K562 (cell line): ENCODE results near the gene TAAR8.

Source experiments
- E2F8 ChIP-seq: fragments of 450-650 bp; IDR thresholded peaks from 2 replicates; pipeline ENCODE4 v1.7.1; 2018; ENCODE audit warnings: mild to moderate bottlenecking, low read depth; ENCODE audit not compliant: partially characterized antibody
- MAX ChIP-seq: sonication (generic); formaldehyde crosslinking; IDR thresholded peaks from 2 replicates; pipeline ENCODE4 v1.9.0; 2022; ENCODE audit warnings: mild to moderate bottlenecking, missing genetic modification reagents
- MXI1 ChIP-seq: IDR thresholded peaks from 2 replicates; pipeline ENCODE4 v1.6.1; 2011; ENCODE audit warnings: low read depth, mild to moderate bottlenecking, improper control_type of control experiment, low read length
- NR3C1 ChIP-seq: sonication (generic); formaldehyde crosslinking; IDR thresholded peaks from 2 replicates; pipeline ENCODE4 v1.8.1; 2022; ENCODE audit warnings: missing genetic modification reagents
- ZNF143 ChIP-seq: sonication (generic); formaldehyde crosslinking; IDR thresholded peaks from 2 replicates; pipeline ENCODE4 v1.9.0; 2022; ENCODE audit warnings: mild to moderate bottlenecking, missing genetic modification reagents
- ZNF24 ChIP-seq: fragments of 450-650 bp; IDR thresholded peaks from 2 replicates; pipeline ENCODE4 v1.6.1; 2016
- ZNF311 ChIP-seq: fragments of 250-450 bp; sonication (Bioruptor Pico); IDR thresholded peaks from 2 replicates; pipeline ENCODE4 v1.4.0; 2020; ENCODE audit warnings: mild to moderate bottlenecking, moderate library complexity
- TF ChIP-seq, protein P1 (sequence below), 3 experiments: IDR thresholded peaks in 2 of 3; conservative IDR thresholded peaks in 1 of 3; 2 replicates each; pipeline ENCODE4 v1.5.1; 2011 to 2012; ENCODE audit warnings: low read length in 3 of 3, mild to moderate bottlenecking in 3 of 3, control low read depth in 2 of 3, improper control_type of control experiment in 1 of 3, inconsistent platforms in 1 of 3, low read depth in 1 of 3, mixed read lengths in 1 of 3, moderate library complexity in 1 of 3; ENCODE audit not compliant: insufficient read depth in 2 of 3

- TF ChIP-seq ZNF311 (CRISPR knock-in tag) (no peak), ZNF24 (no peak), MAX (CRISPR knock-in tag) (no peak), E2F8 (no peak), ZNF143 (CRISPR knock-in tag) (no peak), NR3C1 (CRISPR knock-in tag) (no peak), MXI1 (no peak)
- TF ChIP-seq, protein P1, sequence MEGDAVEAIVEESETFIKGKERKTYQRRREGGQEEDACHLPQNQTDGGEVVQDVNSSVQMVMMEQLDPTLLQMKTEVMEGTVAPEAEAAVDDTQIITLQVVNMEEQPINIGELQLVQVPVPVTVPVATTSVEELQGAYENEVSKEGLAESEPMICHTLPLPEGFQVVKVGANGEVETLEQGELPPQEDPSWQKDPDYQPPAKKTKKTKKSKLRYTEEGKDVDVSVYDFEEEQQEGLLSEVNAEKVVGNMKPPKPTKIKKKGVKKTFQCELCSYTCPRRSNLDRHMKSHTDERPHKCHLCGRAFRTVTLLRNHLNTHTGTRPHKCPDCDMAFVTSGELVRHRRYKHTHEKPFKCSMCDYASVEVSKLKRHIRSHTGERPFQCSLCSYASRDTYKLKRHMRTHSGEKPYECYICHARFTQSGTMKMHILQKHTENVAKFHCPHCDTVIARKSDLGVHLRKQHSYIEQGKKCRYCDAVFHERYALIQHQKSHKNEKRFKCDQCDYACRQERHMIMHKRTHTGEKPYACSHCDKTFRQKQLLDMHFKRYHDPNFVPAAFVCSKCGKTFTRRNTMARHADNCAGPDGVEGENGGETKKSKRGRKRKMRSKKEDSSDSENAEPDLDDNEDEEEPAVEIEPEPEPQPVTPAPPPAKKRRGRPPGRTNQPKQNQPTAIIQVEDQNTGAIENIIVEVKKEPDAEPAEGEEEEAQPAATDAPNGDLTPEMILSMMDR (IDR thresholded peaks at IDR 0.05 in 2 of 3, conservative IDR thresholded peaks at IDR 0.05 in 1 of 3; ENCODE audit: insufficient read depth in 2 of 3, low read depth in 1 of 3, low read length in 3 of 3), result no peak
Observed at GRCh38 chr6:132571774-132572173, 19.3 kb downstream of the TAAR8 start.
